ENCODE data around the gene ASPG. TPM values are rescaled to one million over a fixed set of nuclear protein-coding genes. Genes with fewer than 3 reads are reported as not detected.

ASPG gene
- total RNA-seq (2014; rRNA removed; shearing (Covaris generic)) (not detected in 2 replicates), polyA plus RNA-seq (2016; fragmentation: Nextera tagmentation; extraction: Ambion mirVana) (not detected in 2 replicates)

GRCh38 chr14:104085032-104085888 is at the start of gene ASPG:
ASPG (plus strand) TSS chr14:104085700; CDS start chr14:104085771, 71 bp downstream.
- no peaks in the 10 kb centered on the region for H3K79me2 ChIP-seq (ENCODE audit: insufficient read depth)
- no peak within 1 kb of the TSS for H3K4me3 ChIP-seq
- no peak for TF ChIP-seq EZH2phosphoT487 (IDR thresholded peaks at IDR 0.05; ENCODE audit: insufficient read depth, low read depth)
- TF ChIP-seq EZH2 (IDR thresholded peaks at IDR 0.05; ENCODE audit: insufficient read depth, poor library complexity, severe bottlenecking): no peak
- in situ Hi-C loops (cut with MboI): no loop called here
- H3F3A ChIP-seq (ENCODE audit: insufficient read depth): no peaks in the 10 kb centered on the region
- H3K9me3 ChIP-seq (ENCODE audit: low read depth): no peaks in the 10 kb centered on the region
- no peak within 1 kb of the TSS for H3K27ac ChIP-seq
- H2AFZ ChIP-seq: no peak within 1 kb of the TSS
- 11 to 15% methylated on average over 39 to 68 of the region's 70 CpGs for WGBS, 2 experiments (ENCODE audit: low coverage in 1 of 2, low lambda C conversion rate in 2 of 2, missing lambda C conversion rate in 2 of 2)
- no peaks in the 10 kb centered on the region for H4K20me1 ChIP-seq (ENCODE audit: insufficient read depth)
- no peaks in the 10 kb centered on the region for H3K4me1 ChIP-seq (ENCODE audit: insufficient read depth)
- DNase-seq: no peak
- H3K36me3 ChIP-seq (ENCODE audit: low read depth): no peaks in the 10 kb centered on the region
- no peak within 1 kb of the TSS for H3K9ac ChIP-seq
- no peak within 1 kb of the TSS for H3K4me2 ChIP-seq (ENCODE audit: unreplicated experiment)
- no peaks in the 10 kb centered on the region for H3K9me2 ChIP-seq (ENCODE audit: insufficient read depth)
- H3K27me3 ChIP-seq (replicated peaks; ENCODE audit: insufficient read depth): no peaks in the 10 kb centered on the region; the same call in 1 of the 2 replicates

GRCh38 chr14:104036212-104036611 is 49.3 kb upstream of the ASPG start:
- Histone ChIP-seq H3K4me1 (ENCODE audit: insufficient read depth) (no peaks in the 10 kb centered on the region), H2AFZ (no peak overlapping the region), H3K27me3 (replicated peaks; ENCODE audit: insufficient read depth) (peaks cover 21% of the 10 kb centered on the region), H3K4me3 (no peak overlapping the region), H3F3A (ENCODE audit: insufficient read depth) (no peaks in the 10 kb centered on the region), H3K9me2 (ENCODE audit: insufficient read depth) (no peaks in the 10 kb centered on the region), H3K79me2 (ENCODE audit: insufficient read depth) (no peaks in the 10 kb centered on the region), H3K36me3 (ENCODE audit: low read depth) (no peaks in the 10 kb centered on the region), H3K27ac (no peak overlapping the region), H3K9ac (no peak overlapping the region), H4K20me1 (ENCODE audit: insufficient read depth) (no peaks in the 10 kb centered on the region), H3K9me3 (ENCODE audit: low read depth) (no peaks in the 10 kb centered on the region), H3K4me2 (ENCODE audit: unreplicated experiment) (no peak overlapping the region)
- DNase-seq: no peak
- 30 to 35% methylated on average over 7 of the region's 7 CpGs for WGBS, 2 experiments (ENCODE audit: low coverage in 1 of 2, low lambda C conversion rate in 2 of 2, missing lambda C conversion rate in 2 of 2)
- TF ChIP-seq EZH2 (IDR thresholded peaks at IDR 0.05; ENCODE audit: insufficient read depth, poor library complexity, severe bottlenecking): no peak
- no peak for TF ChIP-seq EZH2phosphoT487 (IDR thresholded peaks at IDR 0.05; ENCODE audit: insufficient read depth, low read depth)
- in situ Hi-C loops (cut with MboI): no loop called here

- Histone ChIP-seq H2AFZ (no peak overlapping the region), H3K36me3 (ENCODE audit: low read depth) (no peaks in the 10 kb centered on the region), H3K9me2 (ENCODE audit: insufficient read depth) (no peaks in the 10 kb centered on the region), H3K9me3 (ENCODE audit: low read depth) (no peaks in the 10 kb centered on the region), H3K4me1 (ENCODE audit: insufficient read depth) (no peaks in the 10 kb centered on the region), H3K9ac (no peak overlapping the region), H3K27ac (no peak overlapping the region), H3K4me2 (ENCODE audit: unreplicated experiment) (no peak overlapping the region), H3K4me3 (no peak overlapping the region), H3F3A (ENCODE audit: insufficient read depth) (no peaks in the 10 kb centered on the region), H4K20me1 (ENCODE audit: insufficient read depth) (no peaks in the 10 kb centered on the region), H3K27me3 (replicated peaks; ENCODE audit: insufficient read depth) (peaks cover 28% of the 10 kb centered on the region), H3K79me2 (ENCODE audit: insufficient read depth) (no peaks in the 10 kb centered on the region)
- in situ Hi-C loops (cut with MboI): no loop called here
- TF ChIP-seq EZH2phosphoT487 (IDR thresholded peaks at IDR 0.05; ENCODE audit: insufficient read depth, low read depth) (no peak), EZH2 (IDR thresholded peaks at IDR 0.05; ENCODE audit: insufficient read depth, poor library complexity, severe bottlenecking) (no peak)
- WGBS, 2 experiments (ENCODE audit: low coverage in 1 of 2, low lambda C conversion rate in 2 of 2, missing lambda C conversion rate in 2 of 2): 40 to 46% methylated on average over 14 of the region's 14 CpGs
- DNase-seq: no peak
Measured at GRCh38 chr14:104037074-104037473, 48.4 kb upstream of the ASPG start.

- Histone ChIP-seq H3K4me3 (no peak overlapping the region), H3K9ac (no peak overlapping the region), H3K27ac (no peak overlapping the region), H3K4me2 (ENCODE audit: unreplicated experiment) (no peak overlapping the region), H2AFZ (no peak overlapping the region), H3K79me2 (ENCODE audit: insufficient read depth) (no peaks in the 10 kb centered on the region), H4K20me1 (ENCODE audit: insufficient read depth) (no peaks in the 10 kb centered on the region), H3K4me1 (ENCODE audit: insufficient read depth) (no peaks in the 10 kb centered on the region), H3K9me3 (ENCODE audit: low read depth) (no peaks in the 10 kb centered on the region), H3K36me3 (ENCODE audit: low read depth) (no peaks in the 10 kb centered on the region), H3K9me2 (ENCODE audit: insufficient read depth) (no peaks in the 10 kb centered on the region), H3F3A (ENCODE audit: insufficient read depth) (no peaks in the 10 kb centered on the region), H3K27me3 (replicated peaks; ENCODE audit: insufficient read depth) (peaks cover 28% of the 10 kb centered on the region)
- in situ Hi-C loops (cut with MboI): no loop called here
- 22 to 28% methylated on average over 3 of the region's 3 CpGs for WGBS, 2 experiments (ENCODE audit: low coverage in 1 of 2, low lambda C conversion rate in 2 of 2, missing lambda C conversion rate in 2 of 2)
- DNase-seq: no peak
- TF ChIP-seq EZH2phosphoT487 (IDR thresholded peaks at IDR 0.05; ENCODE audit: insufficient read depth, low read depth): no peak
- no peak for TF ChIP-seq EZH2 (IDR thresholded peaks at IDR 0.05; ENCODE audit: insufficient read depth, poor library complexity, severe bottlenecking)
Measured at GRCh38 chr14:104037903-104038302, 47.6 kb upstream of the ASPG start.

Measured in GM23248 (cell line).